Measurements from ENCODE around the gene ATP6V0A1.
"Not testable (repeated sequence)": the region's sequence is repeated elsewhere in the genome, so short reads cannot be mapped to it uniquely, and the experiment has no call there.

Gene ATP6V0A1

GRCh38 chr17:42520540-42520951 is 61.9 kb downstream of the ATP6V0A1 start:
- DNase-seq, result peak; percentile 39

- DNase-seq, result no peak
These were observed 62.4 kb downstream of the ATP6V0A1 start for GRCh38 chr17:42521036-42521435.

- DNase-seq, result no peak
These were observed 63.1 kb downstream of the ATP6V0A1 start for GRCh38 chr17:42521666-42522262.

GRCh38 chr17:42522263-42522790 is 63.6 kb downstream of the ATP6V0A1 start:
- no peak for DNase-seq

GRCh38 chr17:42522798-42523278 is 64.2 kb downstream of the ATP6V0A1 start:
- no peak for DNase-seq

- DNase-seq, result no peak
These were observed 66.5 kb downstream of the ATP6V0A1 start for GRCh38 chr17:42525221-42525620.

GRCh38 chr17:42526031-42526444 is 67.4 kb downstream of the ATP6V0A1 start:
- DNase-seq, result no peak

- DNase-seq, result no peak
These were observed 69.3 kb downstream of the ATP6V0A1 start for GRCh38 chr17:42527932-42528331.

- DNase-seq, result no peak
These were observed 70.4 kb downstream of the ATP6V0A1 start for GRCh38 chr17:42529061-42529460.

GRCh38 chr17:42530952-42531454 is 72.3 kb downstream of the ATP6V0A1 start:
- no peak for DNase-seq

GRCh38 chr17:42531455-42532354 is 73.0 kb downstream of the ATP6V0A1 start:
- peak; percentile 60 for DNase-seq

- no peak for DNase-seq
These were observed 76.7 kb downstream of the ATP6V0A1 start for GRCh38 chr17:42535155-42536047.

GRCh38 chr17:42536048-42536371 is 77.3 kb downstream of the ATP6V0A1 start, which contains the start of gene NAGLU:
Gene NAGLU, plus strand, starts transcription at chr17:42536241. Its CDS starts 32 bp downstream, at chr17:42536273.
- peak; percentile 93 for DNase-seq

GRCh38 chr17:42536372-42537155 is 77.9 kb downstream of the ATP6V0A1 start:
- DNase-seq, result peak; percentile 89

- no peak for DNase-seq
These were observed 78.6 kb downstream of the ATP6V0A1 start for GRCh38 chr17:42537156-42537805.

- no peak for DNase-seq
These were observed 79.3 kb downstream of the ATP6V0A1 start for GRCh38 chr17:42537826-42538451.

GRCh38 chr17:42538482-42538881 is 79.8 kb downstream of the ATP6V0A1 start:
- DNase-seq, result no peak

GRCh38 chr17:42540558-42540957 is 81.9 kb downstream of the ATP6V0A1 start:
- DNase-seq, result not testable (repeated sequence)

- no peak for DNase-seq
These were observed 82.6 kb downstream of the ATP6V0A1 start for GRCh38 chr17:42541041-42541833.

Measured in stimulated activated CD4-positive, alpha-beta T cell treated with anti-CD3 and anti-CD28 coated beads, Interleukin-15, amount 100 ng/mL, for 24 hours (primary cell).